DOHH2 (cell line): ENCODE data around the gene TSPYL1.

Source experiments
- CTCF ChIP-seq: fragments of 200-600 bp; sonication (generic); IDR thresholded peaks from one replicate; pipeline ENCODE4 v1.5.1; 2014; ENCODE audit warnings: antibody characterized with exemption, mild to moderate bottlenecking, low read depth, low read length; ENCODE audit not compliant: poor library complexity, severe bottlenecking
- EZH2phosphoT487 ChIP-seq: fragments of 200-600 bp; sonication (generic); IDR thresholded peaks from 2 replicates; pipeline ENCODE4 v1.6.1; 2017; ENCODE audit warnings: borderline replicate concordance, mild to moderate bottlenecking, antibody characterized with exemption, low read length, moderate library complexity, mixed read lengths

GRCh38 chr6:116323863-116324262, 44.1 kb upstream of the TSPYL1 start:
- no peak for TF ChIP-seq CTCF
- TF ChIP-seq EZH2phosphoT487 = no peak
